H9 (cell line): ENCODE results near the gene ACAP3. TPM values are rescaled to one million over a fixed set of nuclear protein-coding genes. Genes with fewer than 3 reads are reported as not detected.

Experiments
- DNase-seq: peaks from one replicate; pipeline ENCODE4 v3.0.0-alpha.2; 2017
- H2AFZ ChIP-seq: one replicate; pipeline ENCODE4 v1.6.1; 2013; ENCODE audit warnings: mild to moderate bottlenecking, low read length, control low read depth, moderate library complexity
- H2AK5ac ChIP-seq: 2 replicates; pipeline ENCODE4 v1.6.1; 2013; ENCODE audit warnings: low read length, control low read depth, mixed read lengths; ENCODE audit not compliant: insufficient read length
- H2BK120ac ChIP-seq: one replicate; pipeline ENCODE4 v1.6.1; 2013; ENCODE audit warnings: low read depth, mild to moderate bottlenecking, low read length, control low read depth, inconsistent platforms; ENCODE audit not compliant: poor library complexity, severe bottlenecking
- H2BK12ac ChIP-seq: 2 replicates; pipeline ENCODE4 v1.6.1; 2013; ENCODE audit warnings: low read length, control low read depth, mixed read lengths, low read depth; ENCODE audit not compliant: insufficient read length
- H2BK15ac ChIP-seq: 2 replicates; pipeline ENCODE4 v1.6.1; 2013; ENCODE audit warnings: low read depth, low read length, control low read depth
- H2BK20ac ChIP-seq: one replicate; pipeline ENCODE4 v1.6.1; 2013; ENCODE audit warnings: low read depth, mild to moderate bottlenecking, low read length, control low read depth, inconsistent platforms; ENCODE audit not compliant: poor library complexity, severe bottlenecking
- H2BK5ac ChIP-seq: 2 replicates; pipeline ENCODE4 v1.6.1; 2013; ENCODE audit warnings: low read length, control low read depth, mixed read lengths; ENCODE audit not compliant: insufficient read length
- H3K14ac ChIP-seq: 2 replicates; pipeline ENCODE4 v1.6.1; 2013; ENCODE audit warnings: low read length, control low read depth; ENCODE audit not compliant: insufficient read depth
- H3K18ac ChIP-seq: 2 replicates; pipeline ENCODE4 v1.6.1; 2013; ENCODE audit warnings: low read depth, mild to moderate bottlenecking, mixed read lengths, low read length, control low read depth; ENCODE audit not compliant: insufficient read length
- H3K23ac ChIP-seq: 2 replicates; pipeline ENCODE4 v1.6.1; 2013; ENCODE audit warnings: low read length, control low read depth, mixed read lengths, low read depth; ENCODE audit not compliant: insufficient read length
- H3K23me2 ChIP-seq: 2 replicates; pipeline ENCODE4 v1.6.1; 2013; ENCODE audit warnings: low read depth, mild to moderate bottlenecking, mixed read lengths, low read length, control low read depth; ENCODE audit not compliant: insufficient read length, poor library complexity, severe bottlenecking
- H3K27ac ChIP-seq: 2 replicates; pipeline ENCODE4 v1.5.1; 2013; ENCODE audit warnings: low read length, control low read depth, mixed read lengths, low read depth; ENCODE audit not compliant: insufficient read length
- H3K27me3 ChIP-seq: 2 replicates; pipeline ENCODE4 v1.6.1; 2013; ENCODE audit warnings: low read length, control low read depth, inconsistent platforms; ENCODE audit not compliant: insufficient read depth
- H3K4ac ChIP-seq: 2 replicates; pipeline ENCODE4 v1.6.1; 2013; ENCODE audit warnings: low read depth, mild to moderate bottlenecking, control low read depth, inconsistent platforms, low read length, moderate library complexity
- H3K4me1 ChIP-seq: 2 replicates; pipeline ENCODE4 v1.6.1; 2013; ENCODE audit warnings: low read length, control low read depth, inconsistent platforms; ENCODE audit not compliant: insufficient read depth
- H3K4me2 ChIP-seq: 2 replicates; pipeline ENCODE4 v1.6.1; 2013; ENCODE audit warnings: low read length, control low read depth, mixed read lengths; ENCODE audit not compliant: insufficient read length, insufficient read depth
- H3K56ac ChIP-seq: 2 replicates; pipeline ENCODE4 v1.6.1; 2013; ENCODE audit warnings: low read depth, mild to moderate bottlenecking, mixed read lengths, low read length, control low read depth; ENCODE audit not compliant: insufficient read length
- H3K79me1 ChIP-seq: 2 replicates; pipeline ENCODE4 v1.6.1; 2013; ENCODE audit warnings: low read depth, mild to moderate bottlenecking, moderate library complexity, low read length, control low read depth, inconsistent platforms; ENCODE audit not compliant: insufficient read depth, poor library complexity, severe bottlenecking
- H3K79me2 ChIP-seq: 2 replicates; pipeline ENCODE4 v1.6.1; 2013; ENCODE audit warnings: low read length, control low read depth, inconsistent platforms; ENCODE audit not compliant: insufficient read depth
- H3K9ac ChIP-seq: 2 replicates; pipeline ENCODE4 v1.6.1; 2013; ENCODE audit warnings: low read length, control low read depth, mixed read lengths; ENCODE audit not compliant: insufficient read length; ENCODE audit errors: extremely low read depth
- H3K9me3 ChIP-seq: one replicate; pipeline ENCODE4 v1.6.1; 2013; ENCODE audit warnings: low read depth, low read length, inconsistent platforms; ENCODE audit not compliant: control insufficient read depth
- H3T11ph ChIP-seq: one replicate; pipeline ENCODE4 v1.6.1; 2013; ENCODE audit warnings: mild to moderate bottlenecking, low read length, control low read depth, inconsistent platforms
- H4K20me1 ChIP-seq: one replicate; pipeline ENCODE4 v1.6.1; 2013; ENCODE audit not compliant: control insufficient read depth, insufficient read length, insufficient read depth
- H4K5ac ChIP-seq: 2 replicates; pipeline ENCODE4 v1.6.1; 2013; ENCODE audit warnings: low read depth, mild to moderate bottlenecking, mixed read lengths, low read length, control low read depth; ENCODE audit not compliant: insufficient read length
- H4K8ac ChIP-seq: replicated peaks from 2 replicates; pipeline ENCODE4 v1.6.1; 2013; ENCODE audit warnings: low read length, control low read depth, mixed read lengths, low read depth; ENCODE audit not compliant: insufficient read length
- H4K91ac ChIP-seq: 2 replicates; pipeline ENCODE4 v1.6.1; 2013; ENCODE audit warnings: low read depth, mild to moderate bottlenecking, moderate library complexity, mixed read lengths, low read length, control low read depth; ENCODE audit not compliant: insufficient read length
- H3K27ac Mint-ChIP-seq, 3 experiments: 2 replicates in 2 of 3; 3 replicates in 1 of 3; pipeline ENCODE4 v1.8.0; 2020 to 2021; ENCODE audit warnings: mixed read lengths in 3 of 3, mild to moderate bottlenecking in 1 of 3, moderate library complexity in 1 of 3
- H3K27me3 Mint-ChIP-seq: 2 replicates; pipeline ENCODE4 v1.8.0; 2021; ENCODE audit warnings: low read depth, mild to moderate bottlenecking, moderate library complexity, mixed read lengths
- H3K36me3 Mint-ChIP-seq, 3 experiments: 2 replicates in 2 of 3; 3 replicates in 1 of 3; pipeline ENCODE4 v1.8.0; 2020 to 2021; ENCODE audit warnings: low read depth in 3 of 3, mixed read lengths in 3 of 3; ENCODE audit not compliant: insufficient read depth in 1 of 3
- H3K4me1 Mint-ChIP-seq, 2 experiments: 2 replicates each; pipeline ENCODE4 v1.8.0; 2020; ENCODE audit warnings: mixed read lengths in 2 of 2
- H3K4me3 Mint-ChIP-seq, 2 experiments: 2 replicates in 1 of 2; 3 replicates in 1 of 2; pipeline ENCODE4 v1.8.0; 2020 to 2021; ENCODE audit warnings: mild to moderate bottlenecking in 2 of 2, mixed read lengths in 2 of 2, moderate library complexity in 1 of 2
- H3K9me3 Mint-ChIP-seq, 2 experiments: 2 replicates in 1 of 2; 3 replicates in 1 of 2; pipeline ENCODE4 v1.8.0; 2020; ENCODE audit warnings: mild to moderate bottlenecking in 2 of 2, mixed read lengths in 2 of 2, moderate library complexity in 1 of 2
- WGBS: extraction: QIAGEN DNeasy Blood & Tissue Kit; methylation state at CpG from one replicate; pipeline ENCODE4 v1.1.7; 2013; ENCODE audit warnings: missing lambda C conversion rate, low lambda C conversion rate, mixed read lengths; ENCODE audit not compliant: insufficient read length; ENCODE audit errors: extremely low coverage; 5-methylcytosine and 5-hydroxymethylcytosine counted together
- total RNA-seq: library from RNA; stranded (reverse); gene quantifications from 2 replicates; pipeline ENCODE4 v1.2.1, GENCODE V29; 2021
- TF ChIP-seq, protein P1 (sequence below): fragments of 200-600 bp; sonication (generic); conservative IDR thresholded peaks from 3 replicates; pipeline ENCODE4 v1.8.0; 2021; ENCODE audit warnings: antibody characterized with exemption, mild to moderate bottlenecking

Gene ACAP3
- total RNA-seq, 1 experiment from 2014 or later: 41.4 TPM

DNA sequence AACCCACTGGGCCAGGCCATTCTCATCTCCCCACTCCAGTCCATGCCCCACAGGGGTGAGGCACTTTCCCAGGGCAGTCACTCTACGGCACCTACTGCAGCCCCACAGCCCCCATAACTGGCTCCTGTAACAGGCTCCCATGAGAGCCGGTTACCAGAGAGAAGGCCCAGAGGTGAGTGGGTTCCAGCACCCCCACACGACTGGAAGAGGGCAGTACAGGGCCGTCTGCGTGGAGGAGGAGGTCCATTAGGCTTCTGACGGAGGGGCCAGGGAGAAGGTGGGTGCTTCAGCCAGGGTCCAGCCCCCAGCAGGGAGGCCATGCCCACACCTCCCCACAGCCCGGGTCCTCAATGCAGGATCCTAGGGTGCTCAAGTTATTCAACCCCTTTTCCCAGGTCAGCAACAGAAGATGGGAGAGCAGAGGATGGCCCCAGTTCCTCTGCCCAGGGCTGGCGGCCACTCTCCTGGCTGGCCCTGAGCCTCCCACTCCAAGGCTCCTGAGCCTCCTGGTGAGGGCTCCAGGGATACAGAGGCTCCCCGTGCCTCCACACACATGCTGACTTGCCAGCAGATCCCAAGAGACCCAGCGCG is 1.6 kb downstream of the ACAP3 start:
- H3K4ac ChIP-seq: no peak overlapping the region
- peak; percentile 55 for DNase-seq
- peak overlapping the region; percentile 33 for H3K4me2 ChIP-seq
- H2BK120ac ChIP-seq: no peak overlapping the region
- H3K56ac ChIP-seq: no peak overlapping the region
- H4K8ac ChIP-seq: no peak overlapping the region
- H3K27ac Mint-ChIP-seq: peak overlapping the region in 2 of 3 experiments; percentile 83 to 95; a peak in 3 of 7 replicates
- H4K20me1 ChIP-seq: no peaks in the 10 kb centered on the region
- no peaks in the 10 kb centered on the region for H3K79me2 ChIP-seq
- H3K18ac ChIP-seq: no peak overlapping the region
- no CpG with 5 or more reads among the region's 11 CpGs for WGBS
- no peak overlapping the region for H2BK20ac ChIP-seq
- peaks cover 15% of the 10 kb centered on the region for H3K23me2 ChIP-seq
- H2BK12ac ChIP-seq: no peak overlapping the region
- no peaks in the 10 kb centered on the region for H3K79me1 ChIP-seq
- TF ChIP-seq, protein P1, sequence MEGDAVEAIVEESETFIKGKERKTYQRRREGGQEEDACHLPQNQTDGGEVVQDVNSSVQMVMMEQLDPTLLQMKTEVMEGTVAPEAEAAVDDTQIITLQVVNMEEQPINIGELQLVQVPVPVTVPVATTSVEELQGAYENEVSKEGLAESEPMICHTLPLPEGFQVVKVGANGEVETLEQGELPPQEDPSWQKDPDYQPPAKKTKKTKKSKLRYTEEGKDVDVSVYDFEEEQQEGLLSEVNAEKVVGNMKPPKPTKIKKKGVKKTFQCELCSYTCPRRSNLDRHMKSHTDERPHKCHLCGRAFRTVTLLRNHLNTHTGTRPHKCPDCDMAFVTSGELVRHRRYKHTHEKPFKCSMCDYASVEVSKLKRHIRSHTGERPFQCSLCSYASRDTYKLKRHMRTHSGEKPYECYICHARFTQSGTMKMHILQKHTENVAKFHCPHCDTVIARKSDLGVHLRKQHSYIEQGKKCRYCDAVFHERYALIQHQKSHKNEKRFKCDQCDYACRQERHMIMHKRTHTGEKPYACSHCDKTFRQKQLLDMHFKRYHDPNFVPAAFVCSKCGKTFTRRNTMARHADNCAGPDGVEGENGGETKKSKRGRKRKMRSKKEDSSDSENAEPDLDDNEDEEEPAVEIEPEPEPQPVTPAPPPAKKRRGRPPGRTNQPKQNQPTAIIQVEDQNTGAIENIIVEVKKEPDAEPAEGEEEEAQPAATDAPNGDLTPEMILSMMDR: peak; percentile 32; the same call in 1 of the 3 replicates
- no peak overlapping the region for H2AK5ac ChIP-seq
- peaks cover 5% of the 10 kb centered on the region; the same call in 1 of the 2 replicates for H3K4me1 ChIP-seq
- H2BK15ac ChIP-seq: no peak overlapping the region
- H3K36me3 Mint-ChIP-seq: peaks cover 0 to 7% (median 7%) of the 10 kb centered on the region in 3 experiments; a peak in 3 of 7 replicates
- no peak overlapping the region for H3T11ph ChIP-seq
- no peaks in the 10 kb centered on the region for H3K27me3 ChIP-seq
- no peak overlapping the region for H4K91ac ChIP-seq
- peaks cover 3% of the 10 kb centered on the region; the same call in 1 of the 2 replicates for H3K27me3 Mint-ChIP-seq
- no peak overlapping the region for H2AFZ ChIP-seq
- H3K14ac ChIP-seq: no peak overlapping the region
- no peak overlapping the region for H3K27ac ChIP-seq
- peaks cover 18 to 31% of the 10 kb centered on the region in 2 experiments for H3K4me1 Mint-ChIP-seq
- no peaks in the 10 kb centered on the region; a peak in 1 of 5 replicates for H3K9me3 Mint-ChIP-seq
- no peak overlapping the region for H4K5ac ChIP-seq
- H3K23ac ChIP-seq: no peak overlapping the region
- H3K9ac ChIP-seq: no peak overlapping the region
- no peaks in the 10 kb centered on the region for H3K9me3 ChIP-seq
- peak overlapping the region; percentile 74 to 86 for H3K4me3 Mint-ChIP-seq
- no peak overlapping the region for H2BK5ac ChIP-seq
